HCEC 1CT (cell line): Measurements from ENCODE around the gene TSSC4.
A peak's percentile ranks its signal among the peaks of the same experiment; 100 is the strongest.

Source experiments
- DNase-seq: peaks from one replicate; pipeline ENCODE4 v3.0.0-alpha.2; 2017

Gene TSSC4

DNA sequence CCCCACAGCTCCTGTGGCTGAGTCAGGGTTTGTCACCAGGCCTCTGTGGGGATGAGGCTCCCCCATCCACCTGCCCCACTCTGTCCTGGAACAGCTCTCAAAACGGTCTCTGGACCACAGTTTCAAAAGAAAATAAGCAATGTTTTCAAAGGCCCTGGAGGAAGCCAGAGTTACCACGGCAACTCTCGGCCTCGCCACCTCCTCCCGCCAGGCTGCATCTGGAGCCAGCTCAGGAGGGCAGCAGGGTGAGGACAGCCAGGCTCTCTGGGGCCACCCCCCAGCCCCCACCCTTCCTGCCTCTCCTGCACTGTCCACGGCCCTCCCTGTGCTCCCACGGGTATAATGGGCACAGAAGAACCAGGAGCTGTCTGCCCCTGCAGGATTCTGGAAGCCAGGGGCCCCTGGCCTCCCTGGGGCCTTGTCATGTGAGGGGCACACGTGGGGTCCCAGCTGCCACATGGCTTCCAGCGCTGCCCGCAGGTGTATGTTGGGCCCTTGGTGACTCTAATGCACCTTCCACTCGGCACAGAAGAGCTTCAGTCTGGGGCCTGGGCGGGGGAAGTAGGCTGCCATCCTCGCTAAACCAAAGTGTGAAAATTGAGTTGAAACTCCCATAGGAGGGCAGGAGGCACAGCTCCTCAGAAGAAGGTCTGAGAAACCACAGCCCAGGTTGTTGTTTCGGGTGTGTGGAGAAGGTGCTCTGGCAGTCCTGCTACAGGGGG, 13.1 kb upstream of the TSSC4 start:
- DNase-seq, result no peak

DNA sequence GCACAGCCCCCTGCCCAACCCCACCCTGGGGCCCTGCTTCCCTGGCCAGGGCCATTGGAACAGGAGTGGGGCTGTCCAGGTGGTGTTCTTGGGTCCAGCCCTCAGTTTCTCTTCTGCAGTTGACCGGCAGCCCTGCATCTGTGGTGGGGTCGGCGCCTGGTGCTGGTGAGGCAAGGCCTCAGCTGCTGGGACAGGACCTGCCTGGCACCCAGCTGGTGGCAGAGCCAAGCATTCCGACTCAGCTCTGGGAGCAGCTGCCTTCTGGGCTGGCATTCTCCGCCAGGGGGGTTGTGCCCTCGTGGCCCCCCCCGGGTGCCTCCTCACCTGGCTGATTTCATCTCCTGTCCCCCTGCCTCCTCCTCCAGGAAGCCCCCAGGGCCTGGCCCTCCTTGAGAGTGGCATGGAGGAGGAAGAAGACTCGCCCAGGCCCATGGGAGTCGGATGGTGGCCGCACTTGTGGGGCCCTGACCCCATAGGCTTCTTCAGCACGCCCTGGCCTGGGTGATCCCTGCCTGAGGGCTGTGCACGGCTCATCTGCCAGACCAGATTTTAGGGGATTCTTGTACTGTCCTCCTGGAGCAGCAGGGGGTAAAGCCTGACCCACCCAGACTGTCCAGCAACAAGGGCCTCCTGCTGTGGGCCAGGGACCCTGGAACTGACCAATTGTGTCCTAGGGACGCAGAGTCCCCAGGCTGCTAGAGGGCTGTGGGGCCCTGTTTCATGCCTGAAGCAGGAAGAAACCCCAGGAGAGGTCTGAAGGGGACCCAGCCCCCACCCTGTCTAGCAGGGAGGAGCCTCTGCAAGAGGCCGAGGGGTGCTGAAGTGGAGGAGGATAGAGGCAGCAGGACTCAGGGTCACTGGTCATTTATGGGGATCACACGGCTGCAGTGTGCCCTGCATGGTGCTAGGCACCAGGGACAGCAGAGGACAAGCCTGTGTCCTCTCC, 11.8 kb upstream of the TSSC4 start:
- no peak for DNase-seq

- no peak for DNase-seq
These were observed 11.0 kb upstream of the TSSC4 start for GRCh38 chr11:2389377-2390026.

- DNase-seq, result no peak
These were observed 10.3 kb upstream of the TSSC4 start for GRCh38 chr11:2390091-2390724.

- peak; percentile 82 for DNase-seq
These were observed 9.8 kb upstream of the TSSC4 start for GRCh38 chr11:2390725-2391151.

DNA sequence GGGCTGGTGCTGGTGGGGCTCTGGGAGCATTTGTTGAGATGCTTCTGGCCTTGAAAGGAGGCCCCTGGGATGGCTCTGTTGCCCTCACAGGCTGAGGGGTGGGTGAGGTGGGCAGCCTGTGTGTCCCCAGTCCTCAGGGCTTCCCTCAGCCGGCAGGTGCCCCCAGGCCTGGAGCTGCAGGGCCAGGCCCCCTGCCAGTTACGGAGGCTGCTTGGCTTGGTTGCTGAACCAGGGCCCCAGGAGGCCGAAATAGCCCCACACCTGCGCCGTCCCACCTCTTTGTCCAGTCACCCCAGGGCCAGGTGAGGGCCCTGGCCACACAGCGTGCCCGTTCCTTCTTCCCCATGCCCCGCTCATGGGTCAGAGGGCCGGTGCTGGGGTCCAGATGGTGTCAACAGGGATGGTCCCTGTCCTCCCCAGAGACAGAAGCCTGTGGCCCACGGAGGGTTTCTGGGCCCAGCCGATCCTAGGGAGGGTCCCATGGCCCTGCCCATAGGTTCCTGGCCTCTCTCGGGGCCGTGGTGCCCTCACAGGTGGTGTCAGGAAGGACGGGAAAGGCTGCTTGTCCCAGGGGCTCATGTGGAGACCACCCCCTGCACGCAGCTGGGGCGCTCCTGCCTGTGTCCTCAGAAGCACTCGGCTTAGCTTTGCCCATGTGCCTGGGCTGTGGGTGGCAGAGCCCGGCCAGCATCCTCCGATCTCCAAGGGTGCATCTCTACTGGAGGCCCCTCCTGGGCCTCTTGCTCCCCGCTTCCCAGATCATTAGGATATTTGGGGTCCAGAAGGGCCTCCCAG, 9.2 kb upstream of the TSSC4 start:
- DNase-seq, result no peak

- no peak for DNase-seq
These were observed 8.2 kb upstream of the TSSC4 start for GRCh38 chr11:2392241-2392959.

DNA sequence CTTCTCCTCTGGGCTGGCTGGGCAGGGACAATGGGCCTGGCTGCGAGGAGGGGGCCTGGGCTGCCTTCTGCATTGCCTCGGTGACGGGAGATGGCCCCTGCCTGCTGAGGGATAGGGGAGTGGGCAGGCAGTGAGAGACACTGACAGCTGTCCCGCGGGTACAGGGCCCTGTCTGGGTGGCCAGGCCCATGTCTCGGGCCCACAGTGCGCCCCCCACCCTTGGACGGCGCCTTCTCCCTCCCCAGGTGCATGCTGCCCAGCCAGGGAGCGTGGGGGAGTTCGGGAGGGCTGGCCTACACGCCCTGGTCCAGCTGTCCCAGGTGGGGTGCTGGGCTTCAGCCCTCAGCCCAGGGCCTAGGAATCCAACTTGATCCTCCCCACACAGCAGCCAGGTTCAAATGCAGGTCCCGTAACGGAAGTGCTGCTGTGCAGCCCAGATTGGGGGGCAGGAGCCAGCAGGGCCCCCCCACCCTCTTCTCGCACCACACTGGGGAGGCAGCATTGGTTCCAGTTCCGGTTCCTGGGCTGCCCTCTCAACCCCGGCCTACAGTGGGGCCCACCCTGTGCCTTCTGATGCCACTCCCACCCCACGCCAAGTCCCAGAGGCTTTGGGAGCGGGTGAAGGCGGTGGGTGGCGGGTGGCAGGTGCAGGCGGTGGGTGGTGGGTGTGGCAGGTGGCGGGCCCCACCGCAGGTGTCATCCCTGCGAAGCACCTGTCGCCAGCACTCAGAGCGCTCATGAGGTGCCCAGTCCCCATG, 7.3 kb upstream of the TSSC4 start:
- no peak for DNase-seq

GRCh38 chr11:2393941-2394817, 6.4 kb upstream of the TSSC4 start:
- no peak for DNase-seq

DNA sequence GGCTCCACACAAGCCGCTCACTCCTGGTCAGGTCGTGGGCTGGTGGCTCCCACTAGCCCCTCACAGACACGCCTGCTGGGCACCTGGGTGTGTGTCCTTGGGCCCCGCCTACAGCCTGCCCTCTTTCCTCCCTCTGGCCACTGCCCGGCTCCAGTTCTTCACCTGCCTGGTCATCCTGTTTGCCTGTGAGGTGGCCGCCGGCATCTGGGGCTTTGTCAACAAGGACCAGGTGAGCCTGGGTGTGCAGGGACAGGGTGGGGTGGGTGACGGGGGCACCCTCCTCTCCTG, 5.8 kb upstream of the TSSC4 start:
- no peak for DNase-seq

- no peak for DNase-seq
These were observed 5.3 kb upstream of the TSSC4 start for GRCh38 chr11:2395211-2395730.

- no peak for DNase-seq
These were observed 4.7 kb upstream of the TSSC4 start for GRCh38 chr11:2395856-2396255.

DNA sequence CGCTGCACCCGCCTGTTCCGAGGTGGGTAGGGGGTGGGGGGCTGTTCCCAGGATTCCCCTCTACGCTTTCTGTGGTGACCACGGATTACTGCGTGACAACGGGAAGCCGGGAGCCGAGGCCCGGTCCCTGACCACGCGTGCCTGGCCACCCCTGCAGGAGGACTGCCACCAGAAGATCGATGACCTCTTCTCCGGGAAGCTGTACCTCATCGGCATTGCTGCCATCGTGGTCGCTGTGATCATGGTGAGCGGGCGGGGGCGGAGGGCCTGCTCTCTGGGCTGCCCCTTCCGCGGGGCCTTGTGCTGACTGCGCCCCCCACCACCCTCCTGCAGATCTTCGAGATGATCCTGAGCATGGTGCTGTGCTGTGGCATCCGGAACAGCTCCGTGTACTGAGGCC, 4.1 kb upstream of the TSSC4 start:
- DNase-seq, result no peak

- DNase-seq, result no peak
These were observed 3.5 kb upstream of the TSSC4 start for GRCh38 chr11:2397005-2397404.

GRCh38 chr11:2398664-2399355, 1.7 kb upstream of the TSSC4 start:
- DNase-seq, result no peak

DNA sequence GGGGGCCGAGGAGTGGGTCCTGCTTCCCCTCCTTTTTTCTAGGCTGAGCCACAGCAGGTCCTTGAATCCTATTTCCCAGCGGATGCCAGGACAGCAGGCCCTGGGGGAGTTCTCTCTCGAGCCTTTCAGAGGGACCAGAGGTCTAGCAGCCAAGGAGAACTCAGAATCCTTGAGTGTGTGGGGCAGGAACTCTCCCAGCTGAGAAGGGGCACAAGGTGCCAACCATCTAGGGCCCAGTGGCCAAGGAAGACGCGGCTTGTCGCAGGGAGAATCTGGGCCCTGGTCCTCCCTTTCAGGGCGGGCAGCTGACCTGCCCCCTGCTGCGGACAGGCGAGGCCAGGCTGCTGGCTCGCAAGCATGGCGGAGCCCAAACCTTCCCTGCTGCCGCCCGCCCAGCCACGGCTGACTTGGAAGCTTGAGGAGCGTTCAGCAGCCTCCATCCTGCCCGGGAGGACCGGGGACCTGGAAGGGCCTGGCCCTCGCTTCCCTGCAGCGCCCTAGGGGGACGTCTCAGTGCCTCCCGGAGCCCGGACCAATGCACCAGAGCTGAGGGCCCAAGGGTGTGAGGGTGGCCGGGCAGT, 972 bp upstream of the TSSC4 start:
- no peak for DNase-seq

- no peak for DNase-seq
These were observed 349 bp downstream of the TSSC4 start for GRCh38 chr11:2400762-2401435.

DNA sequence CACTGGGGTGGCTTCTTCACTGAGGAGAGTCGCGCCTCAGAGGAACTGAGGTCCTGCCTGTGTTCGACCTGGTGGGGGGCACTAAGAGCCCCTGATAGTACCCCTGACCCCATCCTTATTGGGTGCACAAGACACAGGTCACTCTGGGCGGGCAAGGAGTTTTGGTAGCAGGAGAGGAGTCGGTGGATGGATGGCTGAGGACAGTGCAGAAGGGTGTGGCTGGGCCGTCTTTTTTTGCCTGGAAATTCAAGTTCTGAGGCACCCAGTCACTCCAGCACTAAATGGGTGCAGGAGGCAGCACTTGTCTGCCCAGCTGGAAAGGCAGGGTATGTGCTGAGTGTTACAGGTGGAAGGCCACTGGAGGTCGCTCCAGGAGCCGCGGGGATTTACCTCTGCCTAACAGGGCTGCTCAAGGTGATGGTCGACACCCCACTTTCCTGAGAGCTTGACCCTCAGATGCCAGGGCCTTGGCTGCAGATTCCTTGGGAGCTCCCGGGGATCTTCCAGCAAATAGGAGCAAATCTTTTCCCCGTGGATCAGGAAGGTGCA, 960 bp downstream of the TSSC4 start:
- DNase-seq, result no peak
